GM18873 (cell line): ENCODE results near the gene HAGHL.
"Not testable (repeated sequence)": the region's sequence is repeated elsewhere in the genome, so short reads cannot be mapped to it uniquely, and the experiment has no call there.

ENCODE experiments used
- ATAC-seq: cut with Tn5 transposase; IDR thresholded peaks from one replicate; pipeline ENCODE4 v1.9.1; 2021; ENCODE audit warnings: mild to moderate bottlenecking, moderate library complexity, moderate number of reproducible peaks; ENCODE audit not compliant: unreplicated experiment, low FRiP score

Gene HAGHL

GRCh38 chr16:747978-748746 lies 21.3 kb downstream of the HAGHL start:
- no peak for ATAC-seq

GRCh38 chr16:749010-749409 lies 22.1 kb downstream of the HAGHL start:
- no peak for ATAC-seq

GRCh38 chr16:750485-750884 lies 23.6 kb downstream of the HAGHL start:
- no peak for ATAC-seq

DNA sequence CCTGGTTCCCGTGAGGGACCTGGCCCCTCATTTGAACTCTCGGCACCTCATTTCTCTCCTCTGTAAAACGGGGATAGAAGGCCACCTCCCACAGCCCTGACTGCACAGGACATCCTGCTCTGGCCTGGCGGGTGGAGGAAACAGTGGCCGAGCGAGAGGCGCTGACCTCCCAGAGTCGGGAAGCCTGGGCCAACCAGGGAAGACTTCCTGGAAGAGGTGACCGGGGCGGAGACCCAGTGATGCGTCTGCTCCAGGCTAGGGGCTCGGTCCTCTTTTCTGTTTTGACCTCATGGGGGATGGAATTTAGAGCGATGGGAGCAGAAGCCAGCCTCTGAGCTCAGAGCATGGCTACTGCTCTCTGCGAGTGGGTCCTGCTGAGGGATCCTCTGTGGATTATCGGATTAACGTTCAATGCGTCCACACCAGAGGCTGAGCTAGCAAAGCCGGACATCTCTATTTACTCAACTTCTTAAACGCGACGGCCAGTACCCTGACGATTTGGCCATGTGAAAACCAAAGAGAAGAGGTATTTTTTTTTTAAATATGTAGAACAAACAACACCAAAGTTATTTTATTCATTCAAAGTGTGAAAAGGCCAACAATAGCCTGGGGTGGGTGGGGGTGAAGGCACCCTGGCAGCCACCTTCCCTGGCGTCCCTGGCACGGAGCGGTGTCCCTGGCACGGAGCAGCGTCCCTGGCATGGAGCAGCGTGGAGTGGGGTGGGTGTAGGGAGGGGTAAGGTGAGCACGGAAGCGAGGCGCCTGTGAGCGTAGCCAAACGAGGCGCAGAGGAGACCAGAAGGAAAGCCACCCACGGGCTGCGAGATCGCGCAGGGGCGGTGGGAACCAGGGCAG lies 24.5 kb downstream of the HAGHL start:
- ATAC-seq = no peak

DNA sequence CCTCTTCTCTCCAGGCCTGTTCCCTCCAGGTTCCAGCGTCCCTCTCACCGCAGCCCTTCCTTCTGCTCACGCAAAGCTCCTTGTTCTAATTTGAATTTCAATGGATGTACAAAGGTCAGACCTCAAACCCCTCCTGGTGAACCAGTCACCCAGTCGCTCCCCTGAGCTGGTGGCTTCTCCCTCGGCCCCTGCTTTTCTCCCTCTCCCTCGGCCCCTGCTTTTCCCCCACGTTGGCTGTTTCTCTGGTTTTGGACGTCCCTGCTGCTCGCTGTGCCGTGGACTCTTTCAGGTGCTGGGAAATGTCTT lies 25.1 kb downstream of the HAGHL start:
- ATAC-seq = no peak

DNA sequence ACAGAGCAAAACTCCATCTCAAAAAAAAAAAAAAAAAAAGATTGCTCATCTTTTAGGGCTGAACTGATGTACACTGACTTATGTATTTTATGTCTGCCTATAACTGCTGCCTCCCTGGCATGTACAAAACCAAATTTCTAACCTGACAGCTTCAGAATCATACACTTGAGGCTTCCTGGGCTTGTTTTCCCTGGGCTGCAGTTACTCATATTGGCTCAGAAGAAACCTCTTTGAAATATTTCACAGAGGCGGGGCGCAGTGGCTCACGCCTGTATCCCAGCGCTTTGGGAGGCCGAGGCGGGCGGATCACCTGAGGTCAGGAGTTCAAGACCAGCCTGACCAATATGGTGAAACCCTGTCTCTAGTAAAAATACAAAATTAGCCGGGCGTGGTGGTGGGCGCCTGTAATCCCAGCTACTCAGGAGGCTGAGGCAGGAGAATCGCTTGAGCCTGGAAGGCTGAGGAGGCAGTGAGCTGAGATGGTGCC lies 27.3 kb downstream of the HAGHL start:
- ATAC-seq = not testable (repeated sequence)

- ATAC-seq = no peak
Observed at GRCh38 chr16:754656-755055, 27.8 kb downstream of the HAGHL start.

GRCh38 chr16:756428-756827 lies 29.5 kb downstream of the HAGHL start:
- no peak for ATAC-seq

- ATAC-seq = no peak
Observed at GRCh38 chr16:759110-759910, 32.4 kb downstream of the HAGHL start.

GRCh38 chr16:760065-760464 lies 33.2 kb downstream of the HAGHL start:
- ATAC-seq = no peak

DNA sequence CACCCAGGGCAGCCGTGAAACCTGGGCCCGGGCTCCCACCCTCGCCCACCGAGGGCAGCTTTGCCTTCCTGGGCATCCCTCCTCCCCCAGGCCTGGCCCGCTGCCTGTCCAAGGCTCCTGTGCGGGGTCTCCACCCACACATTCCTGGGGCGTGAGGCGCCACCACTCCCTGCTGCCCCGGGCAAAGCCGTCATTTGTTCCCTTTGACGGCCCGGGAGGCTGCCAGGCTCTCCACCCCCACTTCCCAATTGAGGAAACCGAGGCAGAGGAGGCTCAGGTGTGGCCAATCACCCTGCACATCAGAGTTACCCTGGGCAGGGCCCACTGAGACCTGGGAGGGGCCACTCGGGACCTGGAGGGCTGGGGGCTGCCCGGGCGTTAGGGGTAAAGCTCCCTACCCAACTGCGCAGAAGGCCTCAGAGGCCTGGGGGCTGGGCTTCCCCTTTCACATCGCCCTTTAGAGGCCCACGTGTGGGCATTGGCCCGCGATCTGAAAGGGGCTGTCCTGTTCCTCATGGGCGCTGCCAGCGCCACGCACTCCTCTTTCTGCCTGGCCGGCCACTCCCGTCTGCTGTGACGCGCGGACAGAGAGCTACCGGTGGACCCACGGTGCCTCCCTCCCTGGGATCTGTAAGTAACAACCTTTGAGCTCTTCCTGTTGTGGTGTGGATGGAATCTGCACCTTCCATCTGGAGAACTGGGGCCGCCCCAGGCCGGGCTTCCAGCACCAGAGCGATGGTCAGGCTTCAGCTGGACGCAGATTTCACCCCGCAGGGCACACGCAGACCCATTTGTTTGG lies 33.8 kb downstream of the HAGHL start, which contains the start of gene MSLN:
MSLN (plus strand) TSS at position 190 of the 799 bp plus-strand sequence. CDS start 1,947 bp downstream, outside the sequence.
- no peak for ATAC-seq

- ATAC-seq = no peak
Observed at GRCh38 chr16:761625-762513, 35.0 kb downstream of the HAGHL start.

- ATAC-seq = no peak
Observed at GRCh38 chr16:762595-763268, 35.8 kb downstream of the HAGHL start.

DNA sequence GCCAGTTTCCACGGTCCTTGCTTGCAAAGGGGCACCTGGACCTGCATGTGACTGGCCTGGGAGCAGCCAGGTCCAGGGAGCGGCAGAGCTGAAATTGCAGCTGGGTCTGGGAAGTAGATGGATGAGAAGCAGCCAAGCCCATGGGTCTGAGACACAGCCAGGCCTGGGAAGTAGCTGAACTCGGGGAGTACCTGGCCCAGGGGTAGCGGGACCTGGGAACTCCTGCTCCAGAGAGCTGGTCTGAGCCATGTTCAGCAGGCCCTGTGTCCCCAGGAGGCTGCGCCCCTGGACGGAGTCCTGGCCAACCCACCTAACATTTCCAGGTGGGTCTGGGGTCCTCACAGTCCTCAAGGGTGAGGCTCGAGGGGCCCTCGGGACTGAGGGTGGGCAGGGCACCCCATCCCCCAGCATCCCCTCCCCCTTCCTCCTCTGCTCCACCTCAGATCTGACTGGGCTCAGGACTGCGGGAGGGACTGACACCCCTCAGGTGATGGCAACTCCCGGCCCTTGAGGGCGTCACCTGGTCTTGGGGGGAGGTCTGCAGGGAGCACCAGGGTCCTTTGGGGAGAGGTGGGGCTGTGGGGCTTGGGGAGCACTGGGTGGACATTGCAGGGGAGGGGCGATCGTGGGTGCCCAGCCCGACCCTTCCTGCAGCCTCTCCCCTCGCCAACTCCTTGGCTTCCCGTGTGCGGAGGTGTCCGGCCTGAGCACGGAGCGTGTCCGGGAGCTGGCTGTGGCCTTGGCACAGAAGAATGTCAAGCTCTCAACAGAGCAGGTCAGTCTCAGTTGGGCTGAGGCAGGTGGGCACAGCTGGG lies 36.7 kb downstream of the HAGHL start:
- no peak for ATAC-seq

DNA sequence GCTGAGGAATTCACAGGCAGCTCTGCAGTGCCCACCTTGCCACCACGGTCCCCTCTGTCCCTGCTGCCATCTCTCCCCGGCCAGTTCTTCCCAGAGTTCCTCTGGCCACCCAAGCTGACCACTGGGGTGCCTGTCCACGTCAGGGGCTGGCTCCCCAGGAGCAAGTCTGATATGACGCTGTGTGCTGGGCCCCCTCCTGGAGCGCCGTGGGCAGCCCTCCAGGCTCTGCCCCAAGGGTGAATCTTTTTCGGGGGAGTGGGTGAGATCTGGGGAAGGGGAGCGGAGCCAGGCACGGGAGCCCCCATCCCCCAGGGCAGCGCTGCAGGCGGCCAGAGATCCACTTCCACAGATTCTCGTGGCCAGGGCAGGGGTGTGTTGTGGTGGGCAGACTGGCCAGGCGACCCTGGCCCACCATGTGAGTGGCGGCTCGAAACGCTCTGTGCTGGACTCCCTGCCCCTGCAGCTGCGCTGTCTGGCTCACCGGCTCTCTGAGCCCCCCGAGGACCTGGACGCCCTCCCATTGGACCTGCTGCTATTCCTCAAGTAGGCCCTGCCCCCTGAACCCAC lies 37.4 kb downstream of the HAGHL start:
- no peak for ATAC-seq

GRCh38 chr16:764848-765487 lies 38.1 kb downstream of the HAGHL start:
- ATAC-seq = no peak

DNA sequence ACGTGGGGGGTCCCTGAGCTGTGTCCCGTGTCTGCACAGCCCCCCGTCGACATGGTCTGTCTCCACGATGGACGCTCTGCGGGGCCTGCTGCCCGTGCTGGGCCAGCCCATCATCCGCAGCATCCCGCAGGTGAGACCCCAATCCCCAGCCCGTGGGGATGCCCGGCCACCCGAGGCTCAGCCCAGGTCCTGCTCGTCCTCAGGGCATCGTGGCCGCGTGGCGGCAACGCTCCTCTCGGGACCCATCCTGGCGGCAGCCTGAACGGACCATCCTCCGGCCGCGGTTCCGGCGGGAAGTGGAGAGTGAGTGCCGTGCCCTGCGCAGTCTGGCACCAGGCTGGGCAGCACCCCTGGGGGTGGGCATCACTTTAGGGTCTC lies 38.6 kb downstream of the HAGHL start:
- no peak for ATAC-seq
